OCI-LY1 (cell line): Measurements from ENCODE around the gene BTBD9.

Experiments
- H2AFZ ChIP-seq: fragments of 200-600 bp; sonication (generic), shearing (Covaris generic); 2 replicates; pipeline ENCODE4 v1.6.0; 2014; ENCODE audit warnings: antibody characterized with exemption, mild to moderate bottlenecking, low read length
- H3F3A ChIP-seq: fragments of 200-600 bp; sonication (generic), shearing (Covaris generic); 2 replicates; pipeline ENCODE4 v1.6.0; 2014; ENCODE audit warnings: mild to moderate bottlenecking, antibody characterized with exemption, low read length, moderate library complexity; ENCODE audit not compliant: insufficient read depth
- H3K27ac ChIP-seq: fragments of 200-600 bp; sonication (generic); 2 replicates; pipeline ENCODE4 v1.5.1; 2014; ENCODE audit warnings: low read length, mixed run types, mild to moderate bottlenecking, low read depth; ENCODE audit not compliant: poor library complexity, severe bottlenecking
- H3K27me3 ChIP-seq: fragments of 200-600 bp; sonication (generic); 2 replicates; pipeline ENCODE4 v1.6.0; 2014; ENCODE audit warnings: antibody characterized with exemption, mild to moderate bottlenecking, low read length, moderate library complexity; ENCODE audit not compliant: insufficient read depth
- H3K36me3 ChIP-seq: fragments of 200-600 bp; sonication (generic); 2 replicates; pipeline ENCODE4 v1.6.1; 2014; ENCODE audit warnings: mild to moderate bottlenecking, antibody characterized with exemption, low read length, moderate library complexity, mixed read lengths; ENCODE audit not compliant: insufficient read depth
- H3K4me1 ChIP-seq: fragments of 200-600 bp; sonication (generic); 2 replicates; pipeline ENCODE4 v1.5.1; 2014; ENCODE audit warnings: mild to moderate bottlenecking, low read length, moderate library complexity; ENCODE audit not compliant: insufficient read depth, severe bottlenecking
- H3K4me2 ChIP-seq: fragments of 200-600 bp; sonication (generic), shearing (Covaris generic); 2 replicates; pipeline ENCODE4 v1.6.1; 2014; ENCODE audit warnings: low read length
- H3K4me3 ChIP-seq: fragments of 200-600 bp; sonication (generic); 2 replicates; pipeline ENCODE4 v1.5.1; 2014; ENCODE audit warnings: low read length, low read depth, mild to moderate bottlenecking, mixed read lengths; ENCODE audit not compliant: poor library complexity, severe bottlenecking
- H3K79me2 ChIP-seq: fragments of 200-600 bp; shearing (Covaris generic); 2 replicates; pipeline ENCODE4 v1.6.1; 2016; ENCODE audit warnings: mixed run types, low read length, mixed read lengths; ENCODE audit not compliant: insufficient read depth
- H3K9ac ChIP-seq: fragments of 200-600 bp; sonication (generic), shearing (Covaris generic); 2 replicates; pipeline ENCODE4 v1.6.1; 2014; ENCODE audit warnings: mild to moderate bottlenecking, low read length, mixed read lengths
- H3K9me2 ChIP-seq: fragments of 200-600 bp; sonication (generic), shearing (Covaris generic); 2 replicates; pipeline ENCODE4 v1.6.1; 2014; ENCODE audit warnings: low read depth, mild to moderate bottlenecking, low read length, mixed read lengths
- H3K9me3 ChIP-seq: fragments of 200-600 bp; shearing (Covaris generic); 2 replicates; pipeline ENCODE4 v1.6.1; 2014; ENCODE audit warnings: low read length, mixed read lengths
- H4K20me1 ChIP-seq: fragments of 200-600 bp; sonication (generic), shearing (Covaris generic); 2 replicates; pipeline ENCODE4 v1.6.0; 2016; ENCODE audit warnings: mild to moderate bottlenecking, low read length; ENCODE audit not compliant: insufficient read depth
- EZH2 ChIP-seq: fragments of 200-600 bp; sonication (generic), shearing (Covaris generic); IDR thresholded peaks from 2 replicates; pipeline ENCODE4 v1.8.0; 2017; ENCODE audit warnings: borderline replicate concordance, mixed run types, mild to moderate bottlenecking, antibody characterized with exemption, low read length, moderate library complexity, mixed read lengths
- TF ChIP-seq, protein P1 (sequence below): fragments of 200-600 bp; sonication (generic), shearing (Covaris generic); IDR thresholded peaks from 2 replicates; pipeline ENCODE4 v1.5.1; 2017; ENCODE audit warnings: mild to moderate bottlenecking, antibody characterized with exemption, low read length, moderate library complexity, mixed read lengths

Gene BTBD9

GRCh38 chr6:38432479-38432878 lies 207.2 kb downstream of the BTBD9 start:
- Histone ChIP-seq H3K9me2 (no peaks in the 10 kb centered on the region), H2AFZ (no peak overlapping the region), H4K20me1 (no peaks in the 10 kb centered on the region), H3K4me2 (no peak overlapping the region), H3K27ac (no peak overlapping the region), H3F3A (no peaks in the 10 kb centered on the region), H3K36me3 (no peaks in the 10 kb centered on the region), H3K79me2 (no peaks in the 10 kb centered on the region), H3K9ac (no peak overlapping the region), H3K4me3 (no peak overlapping the region), H3K9me3 (no peaks in the 10 kb centered on the region), H3K4me1 (peaks cover 6% of the 10 kb centered on the region), H3K27me3 (no peaks in the 10 kb centered on the region)
- TF ChIP-seq EZH2, result no peak
- TF ChIP-seq, protein P1, sequence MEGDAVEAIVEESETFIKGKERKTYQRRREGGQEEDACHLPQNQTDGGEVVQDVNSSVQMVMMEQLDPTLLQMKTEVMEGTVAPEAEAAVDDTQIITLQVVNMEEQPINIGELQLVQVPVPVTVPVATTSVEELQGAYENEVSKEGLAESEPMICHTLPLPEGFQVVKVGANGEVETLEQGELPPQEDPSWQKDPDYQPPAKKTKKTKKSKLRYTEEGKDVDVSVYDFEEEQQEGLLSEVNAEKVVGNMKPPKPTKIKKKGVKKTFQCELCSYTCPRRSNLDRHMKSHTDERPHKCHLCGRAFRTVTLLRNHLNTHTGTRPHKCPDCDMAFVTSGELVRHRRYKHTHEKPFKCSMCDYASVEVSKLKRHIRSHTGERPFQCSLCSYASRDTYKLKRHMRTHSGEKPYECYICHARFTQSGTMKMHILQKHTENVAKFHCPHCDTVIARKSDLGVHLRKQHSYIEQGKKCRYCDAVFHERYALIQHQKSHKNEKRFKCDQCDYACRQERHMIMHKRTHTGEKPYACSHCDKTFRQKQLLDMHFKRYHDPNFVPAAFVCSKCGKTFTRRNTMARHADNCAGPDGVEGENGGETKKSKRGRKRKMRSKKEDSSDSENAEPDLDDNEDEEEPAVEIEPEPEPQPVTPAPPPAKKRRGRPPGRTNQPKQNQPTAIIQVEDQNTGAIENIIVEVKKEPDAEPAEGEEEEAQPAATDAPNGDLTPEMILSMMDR, result no peak

- no peak overlapping the region for H2AFZ ChIP-seq
- H3K27ac ChIP-seq, result no peak overlapping the region
- no peaks in the 10 kb centered on the region for H3K9me3 ChIP-seq
- H3K36me3 ChIP-seq, result no peaks in the 10 kb centered on the region
- peaks cover 6% of the 10 kb centered on the region for H3K4me1 ChIP-seq
- no peak overlapping the region for H3K4me2 ChIP-seq
- no peaks in the 10 kb centered on the region for H3K79me2 ChIP-seq
- H3K27me3 ChIP-seq, result no peaks in the 10 kb centered on the region; the same call in 1 of the 2 replicates
- H3K9me2 ChIP-seq, result no peaks in the 10 kb centered on the region
- TF ChIP-seq, protein P1, result no peak
- TF ChIP-seq EZH2, result no peak
- H3K9ac ChIP-seq, result no peak overlapping the region
- no peaks in the 10 kb centered on the region for H4K20me1 ChIP-seq
- H3K4me3 ChIP-seq, result no peak overlapping the region
- H3F3A ChIP-seq, result no peaks in the 10 kb centered on the region
Measured at GRCh38 chr6:38432079-38432478, 207.7 kb downstream of the BTBD9 start.

GRCh38 chr6:38429546-38429945 lies 210.2 kb downstream of the BTBD9 start:
- Histone ChIP-seq H2AFZ (no peak overlapping the region), H3K4me2 (no peak overlapping the region), H3K27ac (no peak overlapping the region), H3K27me3 (no peaks in the 10 kb centered on the region; the same call in 1 of the 2 replicates), H3K79me2 (no peaks in the 10 kb centered on the region), H3K9me2 (no peaks in the 10 kb centered on the region), H3K9ac (no peak overlapping the region), H4K20me1 (no peaks in the 10 kb centered on the region), H3K4me3 (no peak overlapping the region), H3K4me1 (peaks cover 6% of the 10 kb centered on the region), H3F3A (no peaks in the 10 kb centered on the region), H3K9me3 (no peaks in the 10 kb centered on the region), H3K36me3 (no peaks in the 10 kb centered on the region)
- TF ChIP-seq, protein P1, result no peak
- no peak for TF ChIP-seq EZH2
